Breast epithelium (tissue), 4 donors: ENCODE results near the gene FGGY. TPM values are rescaled to one million over a fixed set of nuclear protein-coding genes. Genes with fewer than 3 reads are reported as not detected.

ENCODE experiments used
- DNase-seq, 2 donors: peaks; one replicate each; pipeline ENCODE4 v3.0.0-alpha.2; 2019; ENCODE audit warnings: low spot score in 2 of 2
- H3K27ac ChIP-seq, 2 donors: fragments of 200-600 bp; sonication (generic) in 1 of 2; one replicate each; pipeline ENCODE4 v1.5.1; 2016 to 2019; ENCODE audit warnings: mild to moderate bottlenecking in 1 of 2
- H3K27me3 ChIP-seq, 2 donors: fragments of 200-600 bp; sonication (generic) in 1 of 2; one replicate each; pipeline versions ENCODE4 v1.5.1 to v1.6.0; 2017 to 2019; ENCODE audit warnings: control low read depth in 1 of 2, mild to moderate bottlenecking in 1 of 2
- H3K36me3 ChIP-seq: fragments of 200-600 bp; one replicate; pipeline ENCODE4 v1.5.1; 2019
- H3K4me1 ChIP-seq, 2 donors: fragments of 200-600 bp; sonication (generic); one replicate each; pipeline ENCODE4 v1.5.1; 2016 to 2019; ENCODE audit warnings: control low read depth in 1 of 2
- H3K4me3 ChIP-seq, 3 donors: fragments of 200-600 bp; sonication (generic); 1 replicate in 2 of 3; 2 replicates in 1 of 3; pipeline ENCODE4 v1.5.1; 2016 to 2019; ENCODE audit warnings: mild to moderate bottlenecking in 3 of 3, moderate library complexity in 2 of 3
- H3K9me3 ChIP-seq, 2 donors: fragments of 200-600 bp; sonication (generic) in 1 of 2; one replicate each; pipeline ENCODE4 v1.5.1; 2016 to 2019; ENCODE audit warnings: control low read depth in 1 of 2
- POLR2A ChIP-seq: fragments of 450-650 bp; IDR thresholded peaks from one replicate; pipeline ENCODE4 v1.6.1; 2016; ENCODE audit warnings: antibody characterized with exemption, mild to moderate bottlenecking, moderate library complexity
- POLR2AphosphoS5 ChIP-seq, 3 donors: sonication (generic); formaldehyde crosslinking; IDR thresholded peaks; one replicate each; pipeline ENCODE4 v1.6.1; 2017; ENCODE audit warnings: antibody characterized with exemption in 3 of 3
- intact Hi-C: fragments of 100-400 bp; cut with DNase I; formaldehyde crosslinking; loops from one replicate; pipeline ENCODE4 v1.15.1; 2023; ENCODE audit warnings: low total_unique reads
- total RNA-seq, 3 donors: library from RNA; depleted of rRNA; stranded (reverse); fragments of >200 nt; gene quantifications; one replicate each; pipeline ENCODE4 v1.1.0, GENCODE V29; 2016
- TF ChIP-seq, protein P1 (sequence below), 3 donors: fragments of 450-650 bp; IDR thresholded peaks; one replicate each; pipeline ENCODE4 v1.5.1; 2016 to 2017; ENCODE audit warnings: antibody characterized with exemption in 3 of 3, mild to moderate bottlenecking in 3 of 3, moderate library complexity in 3 of 3

Gene FGGY
- total RNA-seq, 3 donors from 2014 or later: 16.2 to 50.3 (median 29.2) TPM

DNA sequence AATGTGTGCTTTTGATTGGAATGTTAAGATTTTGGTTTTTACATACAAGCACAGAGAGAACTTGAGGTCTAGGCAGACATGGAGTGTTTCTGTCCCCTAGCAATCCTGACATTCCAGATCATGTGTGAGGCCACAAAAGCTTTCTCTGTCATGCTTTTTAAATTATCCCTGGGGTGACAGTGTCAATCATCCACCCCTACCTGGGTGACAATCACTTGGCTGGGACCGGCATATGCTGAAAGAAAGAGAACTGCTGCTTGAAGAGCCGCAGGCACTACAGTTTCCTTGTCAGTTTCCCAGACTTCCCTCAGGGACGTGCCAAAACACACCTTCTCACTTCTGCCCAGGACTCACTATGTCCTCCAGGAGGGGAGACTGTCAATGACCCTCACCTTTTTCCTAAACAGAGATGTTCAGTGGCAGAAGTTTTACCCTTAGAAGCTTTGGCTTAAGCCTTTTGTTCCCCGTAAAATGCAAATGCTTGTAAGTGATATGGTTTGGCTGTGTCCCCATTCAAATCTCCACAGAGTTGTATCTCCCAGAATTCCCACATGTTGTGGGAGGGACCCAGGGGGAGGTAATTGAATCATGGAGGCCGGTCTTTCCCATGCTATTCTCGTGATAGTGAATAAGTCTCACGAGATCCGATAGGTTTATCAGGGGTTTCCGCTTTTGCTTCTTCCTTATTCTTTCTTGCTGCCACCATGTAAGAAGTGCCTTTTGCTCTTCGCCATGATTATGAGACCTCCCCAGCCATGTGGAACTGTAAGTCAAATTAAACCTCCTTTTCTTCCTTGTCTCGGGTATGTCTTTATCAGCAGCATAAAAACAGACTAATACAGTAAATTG lies 217.4 kb downstream of the FGGY start:
- Histone ChIP-seq H3K4me3 (no peak overlapping the region), H3K27ac (peak overlapping the region; percentile 11 to 86), H3K4me1 (peaks cover 0 to 5% of the 10 kb centered on the region in 2 donors), H3K9me3 (no peaks in the 10 kb centered on the region), H3K27me3 (no peaks in the 10 kb centered on the region), H3K36me3 (no peaks in the 10 kb centered on the region)
- TF ChIP-seq, protein P1, sequence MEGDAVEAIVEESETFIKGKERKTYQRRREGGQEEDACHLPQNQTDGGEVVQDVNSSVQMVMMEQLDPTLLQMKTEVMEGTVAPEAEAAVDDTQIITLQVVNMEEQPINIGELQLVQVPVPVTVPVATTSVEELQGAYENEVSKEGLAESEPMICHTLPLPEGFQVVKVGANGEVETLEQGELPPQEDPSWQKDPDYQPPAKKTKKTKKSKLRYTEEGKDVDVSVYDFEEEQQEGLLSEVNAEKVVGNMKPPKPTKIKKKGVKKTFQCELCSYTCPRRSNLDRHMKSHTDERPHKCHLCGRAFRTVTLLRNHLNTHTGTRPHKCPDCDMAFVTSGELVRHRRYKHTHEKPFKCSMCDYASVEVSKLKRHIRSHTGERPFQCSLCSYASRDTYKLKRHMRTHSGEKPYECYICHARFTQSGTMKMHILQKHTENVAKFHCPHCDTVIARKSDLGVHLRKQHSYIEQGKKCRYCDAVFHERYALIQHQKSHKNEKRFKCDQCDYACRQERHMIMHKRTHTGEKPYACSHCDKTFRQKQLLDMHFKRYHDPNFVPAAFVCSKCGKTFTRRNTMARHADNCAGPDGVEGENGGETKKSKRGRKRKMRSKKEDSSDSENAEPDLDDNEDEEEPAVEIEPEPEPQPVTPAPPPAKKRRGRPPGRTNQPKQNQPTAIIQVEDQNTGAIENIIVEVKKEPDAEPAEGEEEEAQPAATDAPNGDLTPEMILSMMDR (IDR thresholded peaks at IDR 0.05): no peak
- TF ChIP-seq POLR2A (no peak), POLR2AphosphoS5 (IDR thresholded peaks at IDR 0.05) (no peak)
- intact Hi-C loops: no loop called here
- no peak for DNase-seq

DNA sequence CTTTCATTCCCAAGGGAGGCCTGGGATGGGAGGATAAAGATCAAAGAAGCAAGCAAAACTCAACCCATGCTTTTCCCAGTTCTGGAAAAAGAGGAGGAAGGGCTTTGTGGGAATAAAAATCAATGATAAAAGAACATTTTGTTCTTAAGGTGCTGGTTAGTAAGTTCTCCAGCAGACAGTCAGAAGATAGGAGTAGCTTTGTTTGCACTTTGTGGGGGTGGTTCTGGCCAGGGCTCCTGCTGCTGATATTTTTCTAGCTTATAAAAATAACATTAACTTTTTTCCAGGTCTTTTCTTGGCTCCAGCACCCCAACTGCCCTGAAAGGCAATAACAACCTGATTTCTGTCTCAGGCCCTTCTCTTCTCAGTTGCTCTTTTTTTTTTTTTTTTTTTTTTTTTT lies 220.0 kb downstream of the FGGY start:
- Histone ChIP-seq H3K4me3 (no peak overlapping the region), H3K9me3 (no peaks in the 10 kb centered on the region), H3K4me1 (peaks cover 0 to 12% of the 10 kb centered on the region in 2 donors), H3K27ac (peak overlapping the region; percentile 85 to 86), H3K36me3 (no peaks in the 10 kb centered on the region), H3K27me3 (no peaks in the 10 kb centered on the region)
- intact Hi-C loops: no loop called here
- peak in 1 of 2 donors; percentile 78 for DNase-seq
- TF ChIP-seq POLR2AphosphoS5 (IDR thresholded peaks at IDR 0.05) (peak in 2 of 3 donors; percentile 15 to 39), POLR2A (no peak)
- TF ChIP-seq, protein P1 (IDR thresholded peaks at IDR 0.05): no peak

DNA sequence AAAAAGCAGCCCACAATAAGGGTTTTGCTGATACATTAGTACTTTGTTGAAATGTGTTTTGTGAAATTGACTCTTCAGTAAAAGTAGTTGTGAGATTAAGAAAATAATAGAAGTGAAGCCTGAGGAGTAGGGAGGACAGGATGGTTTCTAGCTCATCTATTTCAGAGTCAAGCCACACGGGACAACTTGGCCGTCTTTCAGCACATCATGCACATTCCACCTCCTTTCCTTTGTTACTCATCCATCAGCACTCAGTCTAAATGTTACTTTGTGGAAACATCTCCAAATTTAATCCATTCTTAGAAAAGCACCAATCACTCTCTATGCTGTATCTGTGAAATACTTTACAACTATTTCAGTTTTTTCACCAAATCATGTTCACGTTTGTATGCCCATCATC lies 223.3 kb downstream of the FGGY start:
- Histone ChIP-seq H3K27me3 (no peaks in the 10 kb centered on the region), H3K4me3 (no peak overlapping the region), H3K4me1 (peaks cover 0 to 12% of the 10 kb centered on the region in 2 donors), H3K9me3 (no peaks in the 10 kb centered on the region), H3K27ac (peak overlapping the region; percentile 4 to 72), H3K36me3 (no peaks in the 10 kb centered on the region)
- TF ChIP-seq, protein P1 (IDR thresholded peaks at IDR 0.05): no peak
- no peak for DNase-seq
- intact Hi-C loops: no loop called here

DNA sequence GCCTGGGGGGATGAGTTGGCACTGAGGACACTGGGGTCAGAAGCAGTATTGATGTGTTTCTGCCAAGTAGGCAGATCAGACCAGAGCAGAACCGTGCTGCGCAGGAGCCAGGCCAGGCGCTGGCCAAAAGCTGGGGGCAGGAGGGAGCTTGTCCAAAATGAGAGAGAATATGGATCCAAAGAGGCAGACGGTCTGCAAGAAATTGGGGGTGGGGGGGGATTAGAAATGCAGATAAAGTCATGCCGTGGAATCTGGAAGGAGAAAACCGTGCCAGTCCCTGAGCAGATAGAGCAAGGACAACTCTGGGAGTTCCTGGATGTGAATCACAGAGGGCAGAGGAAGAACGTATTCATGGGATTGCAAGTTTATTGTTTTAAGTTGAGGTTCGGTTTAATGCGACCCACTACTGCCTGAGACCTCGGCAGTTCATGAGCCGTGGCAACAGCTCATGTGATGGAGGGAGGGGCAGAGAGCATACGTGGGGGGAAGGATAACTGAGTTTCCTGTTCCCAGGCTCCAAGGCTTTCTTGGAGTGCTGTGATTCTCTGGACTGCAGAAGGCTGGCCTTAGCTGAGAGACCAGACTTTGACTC lies 224.0 kb downstream of the FGGY start:
- no peaks in the 10 kb centered on the region for H3K9me3 ChIP-seq
- H3K27ac ChIP-seq: peak overlapping the region; percentile 68 to 72
- TF ChIP-seq, protein P1 (IDR thresholded peaks at IDR 0.05): no peak
- TF ChIP-seq POLR2AphosphoS5 (IDR thresholded peaks at IDR 0.05) (peak in 1 of 3 donors; percentile 16), POLR2A (no peak)
- H3K4me1 ChIP-seq: peaks cover 0 to 10% of the 10 kb centered on the region in 2 donors
- H3K27me3 ChIP-seq: no peaks in the 10 kb centered on the region
- H3K36me3 ChIP-seq: no peaks in the 10 kb centered on the region
- DNase-seq: no peak
- H3K4me3 ChIP-seq: peak overlapping the region in 1 of 3 donors; percentile 2
- intact Hi-C loops: no loop called here

DNA sequence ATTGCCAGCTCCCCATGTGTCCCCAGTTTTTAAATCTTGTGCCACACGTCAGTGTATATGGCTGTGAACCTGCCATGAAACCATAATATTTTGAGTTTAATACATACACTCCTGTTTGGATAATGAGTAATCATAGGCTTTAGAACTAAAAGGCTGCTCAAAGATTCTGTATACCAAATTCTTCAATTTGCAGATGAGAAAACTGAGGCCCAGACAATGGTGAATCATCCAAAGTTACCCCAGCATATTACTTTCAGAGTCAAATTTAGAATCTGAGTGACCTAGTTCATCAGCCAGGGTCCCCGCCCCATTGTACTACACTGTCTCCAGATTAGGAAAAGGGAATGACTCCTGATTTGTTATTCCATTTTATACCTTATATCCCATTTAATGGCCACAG lies 224.6 kb downstream of the FGGY start:
- H3K4me3 ChIP-seq: peak overlapping the region in 1 of 3 donors; percentile 2
- H3K36me3 ChIP-seq: no peaks in the 10 kb centered on the region
- peaks cover 0 to 6% of the 10 kb centered on the region in 2 donors for H3K4me1 ChIP-seq
- H3K27ac ChIP-seq: peak overlapping the region; percentile 68 to 72
- TF ChIP-seq, protein P1 (IDR thresholded peaks at IDR 0.05): no peak
- TF ChIP-seq POLR2AphosphoS5 (IDR thresholded peaks at IDR 0.05): no peak
- no peak for TF ChIP-seq POLR2A
- no peaks in the 10 kb centered on the region for H3K27me3 ChIP-seq
- no peak for DNase-seq
- intact Hi-C loops: no loop called here
- no peaks in the 10 kb centered on the region for H3K9me3 ChIP-seq
